ENCODE results near the gene BIN1. TPM values are rescaled to one million over a fixed set of nuclear protein-coding genes. Genes with fewer than 3 reads are reported as not detected.

The BIN1 gene
- total RNA-seq, 1 experiment from 2014 or later: 58.9 TPM

DNA sequence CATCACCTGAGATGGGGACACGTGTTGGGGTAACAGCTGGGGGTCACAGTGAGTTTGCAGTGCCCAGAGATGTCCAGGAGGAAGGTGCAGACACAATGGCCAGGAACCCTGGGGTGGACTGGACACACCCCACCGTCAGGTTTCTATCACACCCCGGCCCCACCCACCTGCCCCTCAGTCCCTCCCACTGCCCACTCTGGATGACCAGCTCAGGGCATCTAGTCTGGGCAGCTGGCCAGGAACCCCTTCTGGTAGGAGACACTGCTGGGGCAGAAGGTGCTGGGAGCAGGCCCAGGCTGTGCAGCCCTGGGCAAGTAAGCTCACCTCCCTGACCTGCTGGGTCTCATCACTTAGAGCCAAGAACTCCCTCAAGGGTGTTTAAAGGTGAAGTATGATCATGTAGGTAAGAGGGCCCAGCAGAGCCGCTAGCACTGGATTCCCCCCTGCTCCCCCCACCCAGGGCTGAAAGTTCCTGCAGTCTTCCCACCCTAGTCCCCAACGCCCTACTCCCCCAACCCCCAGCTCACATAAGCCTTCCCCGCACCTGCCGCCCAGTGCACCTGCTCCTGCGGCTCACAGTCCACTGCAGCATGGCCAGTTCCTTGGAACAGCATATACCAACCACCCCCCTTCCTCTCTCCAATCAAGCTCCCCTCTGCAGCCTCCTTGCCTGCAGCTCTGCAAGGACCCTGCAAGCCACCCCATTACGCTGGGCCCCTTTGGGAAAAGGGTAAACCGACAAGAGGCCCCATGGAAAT is 17.3 kb downstream of the BIN1 start:
- H3K79me2 ChIP-seq (ENCODE audit: low read length): peaks cover 13% of the 10 kb centered on the region
- TF ChIP-seq EZH2phosphoT487 (IDR thresholded peaks at IDR 0.05; ENCODE audit: borderline replicate concordance, low read length): no peak
- TF ChIP-seq, protein P1, sequence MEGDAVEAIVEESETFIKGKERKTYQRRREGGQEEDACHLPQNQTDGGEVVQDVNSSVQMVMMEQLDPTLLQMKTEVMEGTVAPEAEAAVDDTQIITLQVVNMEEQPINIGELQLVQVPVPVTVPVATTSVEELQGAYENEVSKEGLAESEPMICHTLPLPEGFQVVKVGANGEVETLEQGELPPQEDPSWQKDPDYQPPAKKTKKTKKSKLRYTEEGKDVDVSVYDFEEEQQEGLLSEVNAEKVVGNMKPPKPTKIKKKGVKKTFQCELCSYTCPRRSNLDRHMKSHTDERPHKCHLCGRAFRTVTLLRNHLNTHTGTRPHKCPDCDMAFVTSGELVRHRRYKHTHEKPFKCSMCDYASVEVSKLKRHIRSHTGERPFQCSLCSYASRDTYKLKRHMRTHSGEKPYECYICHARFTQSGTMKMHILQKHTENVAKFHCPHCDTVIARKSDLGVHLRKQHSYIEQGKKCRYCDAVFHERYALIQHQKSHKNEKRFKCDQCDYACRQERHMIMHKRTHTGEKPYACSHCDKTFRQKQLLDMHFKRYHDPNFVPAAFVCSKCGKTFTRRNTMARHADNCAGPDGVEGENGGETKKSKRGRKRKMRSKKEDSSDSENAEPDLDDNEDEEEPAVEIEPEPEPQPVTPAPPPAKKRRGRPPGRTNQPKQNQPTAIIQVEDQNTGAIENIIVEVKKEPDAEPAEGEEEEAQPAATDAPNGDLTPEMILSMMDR (conservative IDR thresholded peaks at IDR 0.05; ENCODE audit: low read depth, low read length): no peak
- TF ChIP-seq EZH2 (IDR thresholded peaks at IDR 0.05; ENCODE audit: low read length, unreplicated experiment): no peak
- H3K36me3 ChIP-seq (ENCODE audit: low read depth, low read length): no peaks in the 10 kb centered on the region
- no peaks in the 10 kb centered on the region for H4K20me1 ChIP-seq (ENCODE audit: low read length)
- ATAC-seq (no peak), DNase-seq (no peak)
- CTCF ChIA-PET: no interaction called here
- intact Hi-C loops (cut with micrococcal nuclease): no loop called here
- H3K4me3 ChIP-seq (ENCODE audit: low read length): no peak overlapping the region
- H3K9me2 ChIP-seq (replicated peaks; ENCODE audit: low read length): no peaks in the 10 kb centered on the region
- H3K9ac ChIP-seq (ENCODE audit: low read length): no peak overlapping the region
- peaks cover 19% of the 10 kb centered on the region for H3K4me1 ChIP-seq (ENCODE audit: insufficient read depth, low read length)
- H3K4me2 ChIP-seq (ENCODE audit: low read length): no peak overlapping the region
- H2AFZ ChIP-seq (ENCODE audit: low read length): no peak overlapping the region
- no peaks in the 10 kb centered on the region for H3K9me3 ChIP-seq (ENCODE audit: low read length)
- H3K27ac ChIP-seq (ENCODE audit: low read length): no peak overlapping the region
- no peaks in the 10 kb centered on the region for H3K27me3 ChIP-seq (ENCODE audit: low read length)
- no peaks in the 10 kb centered on the region for H3F3A ChIP-seq (ENCODE audit: low read length, unreplicated experiment)
- no TSS peak for BruUV-seq (replicated peaks)
- POLR2A ChIA-PET (ENCODE audit: unreplicated experiment): interaction anchor here (0.8 kb wide), 1 partner anchor 18 kb away, joined by 5 read pairs; the partner anchor contains the start of gene BIN1

DNA sequence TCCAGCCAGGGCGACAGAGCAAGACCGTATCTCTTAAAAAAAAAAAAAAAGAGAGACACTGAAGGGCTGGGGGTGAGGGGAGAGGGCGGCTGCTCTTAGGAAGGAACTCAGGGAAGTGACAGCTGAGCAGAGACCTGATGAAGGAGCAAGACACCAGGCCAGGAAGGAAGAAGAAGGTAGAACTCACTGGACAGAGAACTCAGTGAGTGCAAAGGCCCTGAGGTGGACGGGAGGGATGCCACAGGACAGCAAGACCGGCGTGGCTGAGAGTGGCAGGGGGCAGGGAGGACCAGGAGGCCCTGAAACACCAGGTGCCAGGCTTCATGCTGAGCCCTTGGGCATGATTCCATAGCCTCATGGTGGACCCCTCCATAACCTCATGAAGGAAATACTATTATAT is 18.2 kb downstream of the BIN1 start:
- Histone ChIP-seq H3K36me3 (ENCODE audit: low read depth, low read length) (no peaks in the 10 kb centered on the region), H3K9me2 (replicated peaks; ENCODE audit: low read length) (no peaks in the 10 kb centered on the region), H2AFZ (ENCODE audit: low read length) (no peak overlapping the region), H3K79me2 (ENCODE audit: low read length) (peaks cover 5% of the 10 kb centered on the region; the same call in 1 of the 2 replicates), H3K4me3 (ENCODE audit: low read length) (no peak overlapping the region), H3K9ac (ENCODE audit: low read length) (no peak overlapping the region), H3K27me3 (ENCODE audit: low read length) (no peaks in the 10 kb centered on the region), H3K9me3 (ENCODE audit: low read length) (no peaks in the 10 kb centered on the region), H3F3A (ENCODE audit: low read length, unreplicated experiment) (no peaks in the 10 kb centered on the region), H4K20me1 (ENCODE audit: low read length) (no peaks in the 10 kb centered on the region), H3K27ac (ENCODE audit: low read length) (no peak overlapping the region), H3K4me2 (ENCODE audit: low read length) (no peak overlapping the region), H3K4me1 (ENCODE audit: insufficient read depth, low read length) (peaks cover 15% of the 10 kb centered on the region)
- ATAC-seq (no peak), DNase-seq (no peak)
- ChIA-PET POLR2A (ENCODE audit: unreplicated experiment) (no interaction called here), CTCF (no interaction called here)
- no TSS peak for BruUV-seq (replicated peaks)
- intact Hi-C loops (cut with micrococcal nuclease): no loop called here
- no peak for TF ChIP-seq EZH2phosphoT487 (IDR thresholded peaks at IDR 0.05; ENCODE audit: borderline replicate concordance, low read length)
- no peak for TF ChIP-seq EZH2 (IDR thresholded peaks at IDR 0.05; ENCODE audit: low read length, unreplicated experiment)
- TF ChIP-seq, protein P1 (conservative IDR thresholded peaks at IDR 0.05; ENCODE audit: low read depth, low read length): no peak

DNA sequence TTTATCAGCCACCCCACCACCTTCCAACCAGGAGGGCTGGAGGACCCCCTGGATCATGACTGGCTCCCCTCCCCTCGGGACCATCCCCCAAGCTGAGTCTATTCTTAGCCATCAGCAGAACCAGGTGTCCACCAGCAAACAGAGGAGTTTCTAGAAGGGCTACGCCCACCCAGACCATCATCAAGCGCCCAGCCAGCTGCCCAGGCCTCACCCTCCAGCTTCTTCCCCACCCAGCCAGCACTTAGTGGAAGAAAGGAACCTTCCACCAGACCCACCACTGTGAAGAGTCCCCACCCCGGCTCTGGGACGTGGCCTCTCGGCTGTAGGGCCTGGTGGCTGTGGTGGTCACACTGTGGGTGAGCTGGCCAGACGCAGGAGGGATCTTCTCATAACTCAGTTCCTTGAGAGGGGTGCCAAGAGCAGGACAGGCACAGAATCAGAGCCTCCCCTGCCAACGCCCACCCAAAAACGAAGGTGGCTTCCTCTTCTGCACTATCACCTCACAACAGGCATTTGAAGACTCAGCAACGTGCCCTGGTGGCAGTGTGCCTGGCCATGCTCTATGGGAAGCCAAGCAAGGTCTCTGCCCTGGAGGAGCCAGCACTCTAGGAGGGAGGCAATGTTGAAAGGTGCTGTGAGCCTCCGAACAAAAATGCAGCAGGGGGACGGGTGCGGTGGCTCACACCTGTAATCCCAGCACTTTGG is 19.0 kb downstream of the BIN1 start:
- Histone ChIP-seq H3K4me2 (ENCODE audit: low read length) (no peak overlapping the region), H3K36me3 (ENCODE audit: low read depth, low read length) (no peaks in the 10 kb centered on the region), H3K79me2 (ENCODE audit: low read length) (0 out of 2 replicates have a peak, but pooled peaks cover 4% of the 10 kb centered on the region), H3K27me3 (ENCODE audit: low read length) (no peaks in the 10 kb centered on the region), H3K4me1 (ENCODE audit: insufficient read depth, low read length) (peaks cover 12% of the 10 kb centered on the region), H3K4me3 (ENCODE audit: low read length) (no peak overlapping the region), H3K9ac (ENCODE audit: low read length) (no peak overlapping the region), H3K9me2 (replicated peaks; ENCODE audit: low read length) (no peaks in the 10 kb centered on the region), H3K9me3 (ENCODE audit: low read length) (no peaks in the 10 kb centered on the region), H3F3A (ENCODE audit: low read length, unreplicated experiment) (no peaks in the 10 kb centered on the region), H4K20me1 (ENCODE audit: low read length) (no peaks in the 10 kb centered on the region), H3K27ac (ENCODE audit: low read length) (no peak overlapping the region), H2AFZ (ENCODE audit: low read length) (no peak overlapping the region)
- BruUV-seq (replicated peaks): no TSS peak
- intact Hi-C loops (cut with micrococcal nuclease): no loop called here
- DNase-seq (no peak), ATAC-seq (no peak)
- POLR2A ChIA-PET (ENCODE audit: unreplicated experiment): no interaction called here
- CTCF ChIA-PET: no interaction called here
- TF ChIP-seq EZH2phosphoT487 (IDR thresholded peaks at IDR 0.05; ENCODE audit: borderline replicate concordance, low read length): no peak
